K562 (cell line): ENCODE measurements around the gene EFCAB10. TPM values are rescaled to one million over a fixed set of nuclear protein-coding genes. Genes with fewer than 3 reads are reported as not detected.

Experiments used
- BMI1 ChIP-seq: fragments of 150-350 bp; IDR thresholded peaks from 2 replicates; pipeline ENCODE4 v1.6.1; 2014; ENCODE audit warnings: low read length
- CREBBP ChIP-seq: IDR thresholded peaks from one replicate; pipeline ENCODE4 v1.6.1; 2012; ENCODE audit warnings: low read depth, mild to moderate bottlenecking, control low read depth, inconsistent platforms, low read length
- CREM ChIP-seq: IDR thresholded peaks from 2 replicates; pipeline ENCODE4 v1.6.1; 2014; ENCODE audit warnings: antibody characterized with exemption, low read depth
- ELF4 ChIP-seq: fragments of 450-650 bp; formaldehyde crosslinking; IDR thresholded peaks from 2 replicates; pipeline ENCODE4 v1.4.0; 2022; ENCODE audit warnings: missing genetic modification characterization
- EP400 ChIP-seq: fragments of 450-650 bp; IDR thresholded peaks from 2 replicates; pipeline ENCODE4 v1.6.1; 2017; ENCODE audit warnings: antibody characterized with exemption, mild to moderate bottlenecking, moderate library complexity
- JUNB ChIP-seq: fragments of 450-650 bp; formaldehyde crosslinking; conservative IDR thresholded peaks from 2 replicates; pipeline ENCODE4 v1.4.0; 2020; ENCODE audit warnings: mild to moderate bottlenecking
- KDM2B ChIP-seq: fragments of 250-450 bp; sonication (Bioruptor Pico); IDR thresholded peaks from 2 replicates; pipeline ENCODE4 v1.8.0; 2021; ENCODE audit warnings: mild to moderate bottlenecking, moderate library complexity
- KDM5B ChIP-seq: fragments of 200-600 bp; sonication (generic); IDR thresholded peaks from 2 replicates; pipeline ENCODE4 v1.6.1; 2012; ENCODE audit warnings: low read depth, mild to moderate bottlenecking, moderate library complexity, low read length, control low read depth, inconsistent platforms; ENCODE audit not compliant: insufficient replicate concordance
- KLF13 ChIP-seq: fragments of 450-650 bp; IDR thresholded peaks from 2 replicates; pipeline ENCODE4 v1.6.1; 2016; ENCODE audit warnings: missing genetic modification characterization, low read depth, mild to moderate bottlenecking, missing compliant biosample characterization, moderate library complexity, borderline replicate concordance
- MEF2D ChIP-seq: conservative IDR thresholded peaks from 2 replicates; pipeline ENCODE4 v1.6.1; 2016; ENCODE audit warnings: low read depth, missing genetic modification characterization, missing compliant biosample characterization
- MLX ChIP-seq, 2 experiments: fragments of 450-650 bp in 1 of 2; sonication (generic) in 1 of 2; formaldehyde crosslinking; conservative IDR thresholded peaks; 2 replicates each; pipeline versions ENCODE4 v1.4.0 to v1.8.1; 2020 to 2022; ENCODE audit warnings: mild to moderate bottlenecking in 1 of 2, missing genetic modification reagents in 1 of 2
- NKRF ChIP-seq: fragments of 450-650 bp; IDR thresholded peaks from 2 replicates; pipeline ENCODE4 v1.6.1; 2016; ENCODE audit warnings: borderline replicate concordance
- PML ChIP-seq: IDR thresholded peaks from 2 replicates; pipeline ENCODE4 v1.6.1; 2012; ENCODE audit warnings: low read length, inconsistent platforms
- RERE ChIP-seq: sonication (generic); formaldehyde crosslinking; IDR thresholded peaks from 2 replicates; pipeline ENCODE4 v1.8.0; 2023; ENCODE audit warnings: missing genetic modification reagents, mild to moderate bottlenecking, borderline replicate concordance
- RFX7 ChIP-seq: fragments of 250-450 bp; sonication (Bioruptor Pico); IDR thresholded peaks from 2 replicates; pipeline ENCODE4 v1.5.1; 2021; ENCODE audit warnings: mild to moderate bottlenecking
- SIX5 ChIP-seq, 2 experiments: IDR thresholded peaks; 2 replicates each; pipeline ENCODE4 v1.6.1; 2011; ENCODE audit warnings: low read length in 2 of 2, borderline replicate concordance in 1 of 2, low read depth in 1 of 2, mild to moderate bottlenecking in 1 of 2, moderate library complexity in 1 of 2; ENCODE audit not compliant: insufficient read depth in 1 of 2
- ZEB2 ChIP-seq: fragments of 450-650 bp; IDR thresholded peaks from 2 replicates; pipeline ENCODE4 v1.6.1; 2016
- ZNF274 ChIP-seq: IDR thresholded peaks from 2 replicates; pipeline ENCODE4 v1.6.1; 2011; ENCODE audit warnings: low read depth, mild to moderate bottlenecking, low read length, moderate library complexity, borderline replicate concordance
- ZNF3 ChIP-seq: fragments of 250-450 bp; sonication (Bioruptor Pico); IDR thresholded peaks from 2 replicates; pipeline ENCODE4 v1.5.0; 2021; ENCODE audit warnings: mild to moderate bottlenecking, moderate library complexity
- polyA plus RNA-seq, 8 experiments: library from polyadenylated mRNA; depleted of rRNA in 4 of 8; stranded (reverse) in 5 of 8; unstranded in 3 of 8; fragments of >200 nt; fragmentation: Nextera tagmentation in 2 of 8; fragmentation: Illumina TruSeq in 1 of 8; extraction: Ambion mirVana in 2 of 8; extraction: Trizol in 1 of 8; gene quantifications; 2 replicates each; pipeline versions ENCODE4 v1.2.1 to v1.2.3, GENCODE V29; 2011 to 2014; ENCODE audit warnings: inconsistent platforms in 1 of 8, missing spikeins in 1 of 8
- total RNA-seq, 7 experiments: library from RNA; depleted of rRNA in 6 of 7; stranded (reverse); fragments of >200 nt in 6 of 7; fragmentation: Illumina TruSeq in 2 of 7; extraction: Trizol in 2 of 7; gene quantifications; 2 replicates each; pipeline versions ENCODE4 v1.2.1 to v1.2.3, GENCODE V29; 2011 to 2021; ENCODE audit warnings: low replicate concordance in 1 of 7

The EFCAB10 gene
- total and polyA plus RNA-seq, 9 of the 15 experiments (the other 6 are each of a cell fraction or from before 2014, with no cell fraction given), result 5.0 to 21.4 (median 16.8) TPM

- TF ChIP-seq MLX (CRISPR knock-in tag; conservative IDR thresholded peaks at IDR 0.05) (peak in 1 of 2 experiments; percentile 89; a peak in 1 of 4 replicates), KDM2B (CRISPR knock-in tag) (no peak), PML (peak; percentile 95), ELF4 (CRISPR knock-in tag) (0 out of 2 replicates have a peak, but pooled peaks have one; percentile 28), RERE (no peak), CREBBP (no peak), ZNF274 (no peak), MEF2D (tag) (no peak), EP400 (peak; percentile 97), JUNB (no peak), ZEB2 (peak; percentile 27; the same call in 1 of the 2 replicates), NKRF (peak; percentile 90), BMI1 (no peak), ZNF3 (no peak), KDM5B (peak; percentile 100), SIX5 (IDR thresholded peaks at IDR 0.05; ENCODE audit: borderline replicate concordance in 1 of 2, insufficient read depth in 1 of 2, low read depth in 1 of 2, low read length in 2 of 2) (peak; percentile 7 to 11; a peak in 2 of 4 replicates), KLF13 (tag) (peak; percentile 67), RFX7 (CRISPR knock-in tag) (no peak), CREM (peak; percentile 85)
Observed at GRCh38 chr7:105531792-105532671, 49.3 kb downstream of the EFCAB10 start, which contains the start of gene RINT1 (continued).
